Stimulated activated CD4-positive, alpha-beta T cell treated with anti-CD3 and anti-CD28 coated beads, Interleukin-4, amount 100 ng/mL, for 48 hours (primary cell): ENCODE data around the gene ASPSCR1.

ENCODE experiments used
- DNase-seq, 2 donors: peaks; one replicate each; pipeline ENCODE4 v3.0.0-alpha.2; 2020; ENCODE audit warnings: low read depth in 2 of 2

The ASPSCR1 gene

DNA sequence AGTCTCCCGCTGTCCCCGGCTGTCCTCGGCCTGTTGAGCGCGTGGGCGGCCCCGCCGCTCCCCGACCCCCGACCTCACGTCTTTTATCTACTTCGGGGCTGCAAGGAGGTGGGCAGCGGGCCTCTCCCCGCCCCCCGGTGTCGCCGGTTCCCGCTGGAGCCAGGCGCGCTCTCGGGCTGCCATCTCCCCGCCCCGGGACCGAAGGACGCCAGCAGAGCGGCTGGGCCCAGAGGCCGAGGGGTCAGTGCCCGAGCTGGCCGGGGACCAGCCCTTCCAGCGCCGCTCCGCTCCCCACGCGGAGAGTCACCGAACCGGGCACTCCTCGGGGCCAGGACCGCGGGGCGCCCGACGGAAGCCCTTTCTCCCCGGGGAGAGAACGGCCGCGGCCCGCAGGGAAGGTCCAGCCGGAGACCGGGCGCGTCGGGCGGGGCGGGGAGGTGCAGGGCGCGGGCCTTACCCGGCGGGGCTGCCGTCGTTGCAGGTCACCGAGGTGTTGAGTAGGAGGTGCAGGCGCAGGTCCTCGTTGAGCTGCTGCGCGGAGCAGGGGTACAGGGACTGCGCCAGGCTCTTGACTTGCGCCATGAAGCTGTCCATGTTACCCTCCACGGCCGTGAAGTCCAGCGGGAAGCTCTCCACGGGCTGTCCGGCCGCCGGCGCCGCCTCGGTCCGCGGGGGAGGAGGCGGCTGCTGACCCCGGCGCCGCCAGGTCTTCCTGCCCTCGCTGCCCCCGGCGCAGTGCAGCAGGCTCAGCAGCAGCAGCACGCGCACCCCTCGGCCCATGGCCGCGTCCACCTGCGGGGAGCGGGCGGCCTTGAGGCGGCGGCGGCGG is 17.1 kb upstream of the ASPSCR1 start:
- no peak for DNase-seq

DNA sequence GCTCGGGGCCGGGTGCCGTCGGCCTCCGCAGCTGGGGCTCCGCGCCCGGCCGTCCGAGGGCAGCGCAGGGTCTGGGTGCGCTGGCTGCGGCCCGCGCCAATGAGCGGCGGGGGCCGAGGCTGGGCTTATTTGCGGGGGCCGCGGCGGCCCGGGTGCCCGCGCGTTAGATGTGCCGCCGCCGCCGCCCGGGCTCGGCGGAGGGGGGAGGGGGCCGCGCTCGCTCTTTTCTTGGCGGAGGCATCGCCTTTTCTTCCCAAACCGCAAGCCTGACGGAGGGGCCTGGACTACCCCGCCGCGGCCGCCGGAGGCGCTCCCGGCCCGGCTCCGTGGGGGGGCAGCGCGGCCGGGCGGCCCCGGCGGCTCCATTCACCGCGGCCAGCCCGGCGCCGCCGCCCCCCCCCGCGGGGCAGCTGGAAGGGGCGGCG is 16.3 kb upstream of the ASPSCR1 start, which contains the start of gene NOTUM:
TSS of gene NOTUM (minus strand) at position 101 of the 425 bp plus-strand sequence. CDS start 278 bp downstream, outside the sequence.
- no peak for DNase-seq

DNA sequence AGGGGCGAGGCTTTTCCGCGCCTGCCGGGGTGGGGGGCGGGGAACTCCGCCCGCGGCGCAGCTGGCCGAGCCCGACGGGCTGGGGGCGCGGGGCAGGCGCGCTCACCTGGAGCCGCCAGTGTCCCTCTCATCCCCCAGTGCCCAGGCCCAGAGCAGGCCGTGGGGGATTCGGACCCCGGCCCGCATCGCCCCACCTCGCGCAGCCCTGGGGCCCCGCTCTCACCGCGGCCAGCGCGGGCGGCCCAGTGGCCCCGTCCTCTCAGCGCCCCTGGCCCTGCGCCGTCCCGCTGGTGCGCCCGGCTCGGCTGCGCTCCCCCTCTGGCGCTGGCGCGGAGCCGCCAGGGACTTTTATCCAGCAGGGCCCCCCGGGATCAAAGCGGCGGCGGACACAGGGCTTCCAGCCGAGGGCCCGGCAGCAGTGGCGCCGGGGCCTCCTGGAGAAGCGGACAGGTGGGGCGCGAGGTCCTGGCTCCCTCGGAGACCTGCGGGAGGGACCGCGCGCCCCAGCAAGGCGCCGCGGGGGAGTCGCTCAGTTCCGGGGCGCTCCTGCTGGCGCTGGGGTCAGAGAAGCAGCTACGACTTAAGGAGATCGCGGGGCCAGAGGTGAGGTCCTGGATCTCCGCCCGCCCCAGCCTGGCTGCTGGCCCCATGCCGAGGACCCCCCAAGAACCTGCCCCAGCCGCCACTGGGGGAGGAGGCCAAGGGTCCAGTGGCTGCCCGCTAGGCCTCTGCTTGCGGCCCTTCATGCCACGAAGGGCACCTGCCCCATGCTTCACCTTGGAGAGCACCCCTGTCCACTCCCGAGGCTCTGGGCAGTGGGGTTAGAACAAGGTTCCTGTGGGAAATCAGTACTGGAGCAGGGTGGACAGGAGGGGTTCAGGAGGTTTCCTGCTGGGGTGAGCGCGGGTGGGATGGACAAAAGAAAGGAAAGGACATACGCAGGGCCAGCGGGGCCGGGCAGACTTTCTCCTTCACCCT is 15.6 kb upstream of the ASPSCR1 start:
- no peak for DNase-seq

DNA sequence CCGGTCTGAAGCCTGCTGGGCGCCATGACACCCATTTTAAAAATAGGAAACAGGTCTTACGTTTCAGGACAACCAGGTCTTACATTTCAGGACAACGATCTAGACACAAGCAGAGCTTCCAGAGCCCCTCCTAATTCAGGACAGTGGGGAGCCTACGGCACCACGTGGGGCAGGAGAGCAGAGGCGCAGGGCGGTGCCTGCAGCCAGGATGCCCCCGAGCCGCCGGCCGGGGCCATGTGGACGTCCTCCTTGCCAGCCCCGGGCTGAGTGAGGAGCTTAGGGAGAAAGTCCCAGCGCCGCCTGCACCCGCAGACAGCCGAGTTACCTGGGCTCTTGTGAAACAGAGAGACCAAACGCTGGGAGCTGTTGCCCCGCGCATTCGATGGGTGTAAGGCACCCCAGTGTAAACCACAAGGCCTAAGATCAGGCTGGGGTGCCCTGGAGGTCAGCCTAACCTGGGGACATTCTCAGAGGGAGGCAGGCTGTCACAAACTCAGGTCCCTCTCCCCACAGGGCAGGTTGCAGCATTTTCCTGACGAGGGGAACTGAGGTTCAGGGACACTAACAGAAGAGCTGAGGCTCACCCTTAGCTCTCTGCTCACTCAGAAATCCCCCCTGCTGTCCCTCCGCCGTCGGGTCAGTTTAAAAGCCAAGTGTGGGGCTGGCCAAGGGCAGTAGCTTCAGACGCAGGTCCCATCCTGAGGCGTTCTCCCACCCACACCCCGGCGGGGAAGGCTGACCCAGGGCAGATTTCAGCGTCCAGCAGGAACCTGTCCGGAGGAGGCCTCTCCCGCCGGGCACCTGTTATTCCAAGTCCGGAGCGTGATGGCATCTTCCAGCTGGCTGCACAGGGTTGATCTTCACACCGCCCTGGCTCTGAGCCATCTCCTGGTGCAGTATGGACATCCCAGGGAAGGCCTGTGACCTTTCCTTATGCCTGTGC is 14.7 kb upstream of the ASPSCR1 start:
- no peak for DNase-seq

DNA sequence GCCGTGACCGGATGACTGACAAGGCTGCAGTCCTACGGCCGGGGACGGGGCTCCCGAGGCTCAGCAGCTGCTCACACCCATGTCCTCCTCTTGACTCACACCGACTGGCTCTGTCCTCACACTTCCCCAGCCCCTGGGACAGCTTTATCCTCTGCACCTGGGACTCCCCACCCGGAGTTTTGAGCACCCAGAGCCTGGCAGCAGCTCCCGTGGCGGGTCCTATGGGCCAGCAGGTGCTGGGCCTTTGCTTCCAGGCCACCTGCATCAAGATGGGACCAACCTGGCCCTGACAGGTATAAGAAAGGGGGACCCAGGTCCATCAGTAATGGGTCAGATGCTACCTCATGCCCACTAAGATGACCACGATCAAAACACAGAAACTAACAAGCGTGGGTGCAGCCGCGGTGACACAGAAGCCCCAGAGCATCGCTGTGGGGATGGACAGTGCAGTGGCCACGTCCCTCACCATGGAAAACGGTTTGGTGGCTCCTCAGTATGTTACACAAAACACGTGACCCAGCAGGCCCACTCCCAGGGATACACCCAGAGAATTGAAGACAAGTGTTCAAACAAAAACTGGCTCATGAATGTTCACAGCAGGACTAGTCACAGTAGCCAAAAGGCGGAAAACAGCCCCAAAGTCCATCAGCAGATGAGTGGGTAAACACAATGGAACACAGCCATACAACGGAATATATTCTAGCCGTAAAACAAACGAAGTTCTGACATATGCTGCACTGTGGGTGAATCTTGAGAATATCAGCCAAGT is 13.2 kb upstream of the ASPSCR1 start:
- no peak for DNase-seq

DNA sequence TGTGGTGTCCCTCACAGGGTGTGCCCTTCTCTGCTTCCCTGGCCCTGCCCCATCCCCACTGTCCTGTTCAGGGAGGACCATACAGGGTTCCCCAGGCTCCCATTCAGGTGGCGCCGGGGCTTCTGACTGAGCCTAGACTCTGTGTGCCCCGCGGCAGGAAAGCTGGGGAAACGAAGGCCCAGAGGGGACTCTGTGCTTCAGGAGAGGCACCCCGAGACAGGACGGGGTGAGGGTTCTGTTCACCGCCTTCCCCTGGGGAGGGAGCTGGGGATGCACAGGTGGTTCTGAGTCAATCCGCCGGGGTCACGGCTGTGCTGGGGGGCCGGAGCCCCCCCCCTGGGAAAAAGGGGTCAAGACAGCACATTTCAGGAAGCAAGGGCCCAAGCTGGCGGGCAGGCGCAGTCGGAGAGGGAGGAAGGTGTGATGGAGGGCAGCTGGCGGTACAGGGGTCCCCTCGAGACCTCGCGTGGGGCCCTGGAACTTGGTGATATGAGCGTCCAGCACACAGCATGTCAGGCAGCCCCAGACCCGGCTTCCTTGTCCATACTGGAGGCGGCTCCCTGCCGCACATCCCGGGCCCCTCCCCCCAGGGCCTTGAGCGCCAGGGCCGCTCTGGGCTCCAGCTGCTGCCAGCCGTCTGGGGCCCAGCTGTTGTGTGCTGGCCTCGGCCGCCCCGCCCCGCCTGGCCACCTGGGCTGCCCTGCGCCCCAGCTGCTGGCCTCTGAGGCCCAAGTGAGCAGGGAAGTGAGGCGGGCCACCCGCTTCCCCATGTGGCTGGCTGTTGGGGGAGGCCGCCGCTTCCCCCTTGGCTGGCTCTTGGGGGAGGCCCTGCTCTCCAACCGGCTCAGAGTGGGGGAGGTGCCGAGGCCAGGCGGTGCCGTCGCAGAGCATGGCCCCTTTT is 10.8 kb upstream of the ASPSCR1 start:
- DNase-seq, result no peak

DNA sequence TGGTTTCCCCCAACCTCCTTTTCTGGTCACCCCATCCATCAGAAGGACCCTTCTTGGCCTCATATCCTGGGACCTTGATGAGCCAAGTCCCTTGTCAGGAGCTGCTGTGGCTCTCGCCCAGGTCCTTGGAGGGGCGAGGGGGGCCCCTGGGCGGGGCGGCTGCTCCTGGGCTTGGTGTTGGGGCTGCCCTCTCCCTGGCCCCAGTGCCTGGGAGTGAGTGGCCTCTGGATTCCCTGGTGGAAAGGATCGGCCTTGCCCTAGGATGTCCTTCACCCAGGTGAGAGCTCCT is 10.2 kb upstream of the ASPSCR1 start:
- DNase-seq, result no peak

DNA sequence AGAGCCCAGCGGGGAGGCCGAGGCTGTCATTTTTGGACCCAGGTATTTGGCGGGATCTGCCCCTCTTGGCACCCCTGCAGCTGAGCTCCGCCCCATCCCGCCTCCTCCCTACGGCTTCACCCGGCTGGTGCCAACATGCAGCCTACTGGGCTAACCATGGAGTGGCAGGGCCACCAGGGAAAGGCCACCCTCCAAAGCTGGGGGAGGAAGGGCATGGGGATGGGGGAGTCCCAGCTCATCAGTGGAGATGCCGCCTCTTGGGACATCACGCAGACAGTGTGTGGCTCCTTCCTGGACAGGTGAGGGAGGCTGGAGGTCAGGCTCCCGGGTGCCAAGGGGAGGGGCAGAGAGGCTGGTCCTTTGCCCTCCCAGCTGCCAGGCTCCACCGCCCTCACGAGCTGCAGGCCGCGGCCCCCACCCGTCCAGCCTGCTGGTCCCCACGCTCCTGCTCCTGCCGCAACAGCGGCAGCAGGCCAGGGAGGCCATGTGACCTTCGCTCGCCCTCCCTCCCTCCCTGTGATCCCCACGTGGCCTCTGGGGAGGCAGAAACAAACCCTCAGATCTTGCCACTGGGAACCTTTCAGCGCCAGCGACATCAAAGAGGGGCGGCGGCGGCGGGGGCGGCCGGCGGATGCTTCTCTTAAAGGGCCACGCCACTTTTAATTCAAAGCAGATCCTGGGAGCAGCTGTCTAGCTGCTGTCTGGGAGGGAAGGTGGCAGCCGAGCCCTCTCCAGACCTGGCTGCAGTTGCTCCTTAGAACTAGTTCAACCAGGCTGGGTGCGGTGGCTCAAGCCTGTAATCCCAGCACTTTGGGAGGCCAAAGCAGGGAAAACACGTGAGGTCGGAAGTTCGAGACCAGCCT is 9.7 kb upstream of the ASPSCR1 start:
- peak; percentile 84 to 85 for DNase-seq

DNA sequence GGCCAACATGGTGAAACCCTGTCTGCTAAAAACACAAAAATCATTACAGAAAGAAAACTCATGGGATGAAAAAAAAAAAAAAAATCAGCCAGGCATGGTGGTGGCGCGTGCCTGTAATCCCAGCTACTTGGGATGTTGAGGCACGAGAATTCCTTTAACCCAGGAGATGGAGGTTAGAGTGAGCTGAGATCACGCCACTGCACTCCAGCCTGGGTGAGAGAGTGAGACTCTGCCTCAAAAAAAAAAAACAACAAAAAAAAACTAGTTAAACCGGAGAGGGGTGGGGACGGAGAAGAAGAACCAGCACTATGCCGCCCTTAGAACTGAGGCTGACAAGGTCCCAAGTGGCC is 9.1 kb upstream of the ASPSCR1 start:
- no peak for DNase-seq

DNA sequence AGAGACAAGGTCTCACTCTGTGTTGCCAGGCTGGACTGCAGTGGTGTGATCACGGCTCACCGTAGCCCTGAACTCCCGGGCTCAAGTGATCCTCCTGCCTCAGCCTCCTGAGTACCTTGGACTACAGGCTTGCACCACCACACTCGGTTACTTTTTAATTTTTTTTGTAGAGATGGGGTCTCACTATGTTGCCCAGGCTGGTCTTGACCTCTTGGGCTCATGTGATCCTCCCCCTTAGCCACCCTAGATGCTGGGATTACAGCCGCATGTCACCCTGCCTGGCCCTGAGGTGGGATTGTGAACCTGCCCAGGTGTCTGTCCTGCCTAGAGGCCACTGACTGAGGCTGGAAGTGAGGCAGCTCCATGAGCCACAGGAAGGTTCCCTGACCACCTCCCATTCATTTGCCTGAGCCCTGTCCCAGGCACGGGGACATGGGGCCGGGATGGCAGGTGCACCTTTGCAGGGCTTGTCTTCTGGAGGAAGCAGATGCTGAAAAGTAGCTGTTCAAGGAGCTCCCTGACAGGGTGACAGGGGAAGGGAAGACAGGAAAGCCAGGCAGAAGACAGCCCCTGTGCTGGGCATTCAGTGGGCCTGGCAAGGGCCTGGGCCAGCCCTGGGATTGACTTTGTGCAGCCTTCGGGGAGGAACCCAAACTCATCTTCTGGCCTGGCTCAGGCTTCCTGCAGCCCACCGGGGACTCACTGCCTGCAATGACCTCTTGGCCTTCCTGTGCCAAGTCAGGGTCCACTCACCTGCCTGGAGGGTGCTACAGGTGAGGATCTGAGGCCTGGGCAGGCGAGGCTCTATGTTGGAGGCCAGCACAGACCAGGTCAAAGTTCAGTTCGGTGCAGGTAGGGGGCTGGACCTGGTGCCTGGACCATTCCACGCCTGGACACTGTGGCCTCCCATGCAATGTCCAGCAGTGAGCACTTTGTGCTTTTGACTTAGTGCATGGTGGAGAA is 8.3 kb upstream of the ASPSCR1 start:
- DNase-seq, result no peak

DNA sequence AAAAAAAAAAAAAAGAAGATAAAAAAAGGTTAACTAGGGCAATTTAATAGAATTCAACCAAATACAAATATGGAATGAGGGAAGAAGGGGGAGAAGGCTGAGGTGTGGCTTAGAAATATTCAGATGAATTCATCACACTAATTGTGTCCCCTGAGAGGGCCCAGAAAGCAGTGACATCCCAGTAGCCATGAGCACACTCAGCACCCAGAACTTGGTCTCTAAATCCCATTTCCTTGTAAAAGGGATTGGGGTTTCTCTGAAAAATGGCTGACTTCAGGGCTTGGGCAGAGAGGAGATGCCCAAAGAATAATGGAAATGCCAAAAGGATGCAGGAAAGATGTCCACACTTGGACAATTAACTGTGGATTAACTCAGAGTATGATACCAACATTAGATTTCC is 4.0 kb upstream of the ASPSCR1 start:
- DNase-seq, result no peak

DNA sequence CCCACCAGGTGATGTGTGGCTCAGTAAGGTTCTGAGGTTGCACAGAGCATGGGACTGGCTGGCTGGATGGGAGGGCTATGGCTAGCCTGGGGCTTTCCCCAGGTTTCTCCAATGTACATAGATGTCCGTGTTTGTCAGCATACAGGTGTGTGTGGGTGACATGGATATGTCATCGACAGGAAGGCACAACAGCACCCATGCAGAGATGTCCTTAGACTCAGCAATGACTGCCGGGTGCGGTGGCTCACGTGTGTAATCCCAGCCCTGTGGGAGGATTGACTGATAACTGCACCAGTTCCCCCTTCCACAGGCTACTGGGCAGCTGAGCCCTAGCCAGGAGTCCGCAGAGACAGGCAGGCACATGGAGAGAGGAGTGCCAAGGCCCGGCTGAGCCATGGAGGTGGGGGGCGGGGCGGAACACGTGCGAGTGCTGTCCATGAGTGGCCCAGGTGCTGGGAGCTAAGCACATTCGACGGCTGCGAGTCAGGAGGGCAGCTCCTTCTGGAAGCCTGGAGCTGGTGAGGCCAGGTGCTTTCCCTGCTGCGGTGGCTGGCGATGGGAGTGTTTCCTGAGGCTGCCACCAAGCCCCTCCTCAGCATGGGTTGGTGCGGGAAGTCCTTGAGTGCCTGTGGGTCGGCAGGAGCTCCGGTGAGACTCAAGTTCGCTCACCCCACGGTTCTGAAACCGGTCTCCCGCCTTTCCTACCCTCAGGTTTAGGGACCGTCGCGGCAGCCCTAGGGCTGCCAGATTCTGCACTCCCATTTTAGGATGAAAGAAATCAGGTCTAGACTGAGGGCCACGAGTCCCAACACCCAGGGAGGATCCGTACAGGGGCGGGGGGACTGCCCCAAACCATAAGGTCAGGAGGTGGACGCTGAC is 858 bp upstream of the ASPSCR1 start:
- DNase-seq, result peak; percentile 23 to 54

DNA sequence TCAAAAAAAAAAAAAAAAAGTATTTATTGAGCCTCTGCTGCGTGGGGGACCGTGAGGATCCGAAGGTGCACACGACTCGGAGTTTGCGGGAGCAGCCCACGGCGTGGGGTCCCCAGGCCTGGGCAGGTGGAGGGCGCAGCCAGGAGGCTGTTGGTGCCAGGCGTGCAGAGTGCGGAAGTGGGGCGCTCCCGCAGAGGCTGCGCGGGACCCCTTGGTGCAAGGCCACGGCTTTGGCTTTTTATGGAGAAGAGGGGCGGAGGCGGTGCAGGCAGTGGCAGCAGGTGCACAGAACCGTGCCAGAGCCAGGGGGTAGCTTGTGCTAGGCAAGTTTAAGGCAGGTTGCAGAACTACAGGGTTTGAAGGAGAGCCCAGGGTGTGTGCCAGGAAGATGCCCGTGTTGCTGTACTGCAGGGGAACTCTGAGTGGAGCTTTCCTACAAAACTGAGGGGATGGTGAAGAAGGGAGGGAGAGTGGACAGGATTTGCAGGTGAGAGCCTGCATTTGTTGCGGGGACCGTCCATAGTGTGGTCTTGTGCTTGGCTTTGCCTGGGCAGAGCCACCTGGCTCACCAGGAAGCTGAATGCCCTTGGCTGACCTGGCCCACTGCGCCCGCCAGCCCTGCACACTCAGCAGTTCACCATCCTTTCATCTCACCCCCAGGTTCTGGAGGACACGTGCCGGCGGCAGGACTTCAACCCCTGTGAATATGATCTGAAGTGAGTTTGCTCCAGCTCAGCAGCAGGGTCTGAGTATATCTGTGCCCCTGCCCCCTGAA is 1.3 kb downstream of the ASPSCR1 start:
- no peak for DNase-seq

DNA sequence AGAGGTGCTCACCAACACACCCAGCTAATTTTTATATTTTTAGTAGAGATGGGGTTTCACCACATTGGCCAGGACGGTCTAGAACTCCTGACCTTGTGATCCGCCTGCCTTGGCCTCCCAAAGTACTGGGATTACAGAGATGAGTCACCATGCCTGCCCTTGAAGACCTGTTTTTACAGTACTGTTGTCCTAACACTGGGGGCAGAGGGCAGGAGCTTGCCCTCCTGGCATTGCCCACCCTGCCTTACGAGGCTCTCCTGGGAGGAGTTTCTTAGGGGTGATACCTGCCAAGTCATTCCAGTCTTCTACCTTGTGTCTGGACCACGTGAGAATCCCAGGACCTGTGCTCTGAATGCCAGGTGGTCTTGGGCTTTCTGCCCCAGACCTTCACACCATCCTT is 2.7 kb downstream of the ASPSCR1 start:
- DNase-seq, result no peak

DNA sequence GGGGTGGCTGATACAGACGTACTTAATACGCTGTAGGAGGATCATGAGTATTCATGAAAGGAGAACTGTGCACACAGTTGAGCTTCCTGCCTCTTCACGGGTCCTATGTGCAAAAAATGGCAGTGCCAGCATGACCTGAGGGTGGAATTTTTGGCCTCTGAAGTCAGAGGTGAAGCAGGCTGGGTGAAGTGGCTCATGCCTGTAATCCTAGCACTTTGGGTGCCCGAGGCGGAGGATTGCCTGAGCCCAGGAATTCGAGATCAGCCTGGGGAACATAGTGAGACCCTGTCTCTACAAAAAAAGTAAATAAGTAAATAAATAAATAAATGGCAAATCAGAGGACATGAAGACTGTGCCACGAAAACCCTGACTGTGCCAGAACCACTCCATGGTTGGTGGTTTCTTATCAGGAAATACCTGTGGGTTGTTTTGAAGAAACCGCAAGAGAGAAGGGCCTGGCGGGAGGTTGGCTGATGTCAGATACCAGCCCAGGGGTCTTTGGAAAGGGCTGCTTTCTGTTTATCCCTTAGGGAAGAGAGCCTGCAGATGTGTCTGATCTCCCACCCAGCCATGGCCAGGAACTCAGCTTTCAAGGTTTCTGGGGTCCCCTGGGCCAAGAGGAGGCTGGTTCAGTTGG is 3.4 kb downstream of the ASPSCR1 start:
- DNase-seq, result no peak
